CD14-positive monocyte (primary cell): ENCODE measurements around the gene ERBB4. TPM values are rescaled to one million over a fixed set of nuclear protein-coding genes. Genes with fewer than 3 reads are reported as not detected.

Source experiments
- DNase-seq, 3 donors: peaks; one replicate each; pipeline ENCODE4 v3.0.0-alpha.2; 2011 to 2022
- H2AFZ ChIP-seq: 2 replicates; pipeline ENCODE4 v1.6.0; 2012; ENCODE audit warnings: mild to moderate bottlenecking, low read depth, low read length, inconsistent platforms; ENCODE audit not compliant: insufficient read depth, poor library complexity, severe bottlenecking
- H3K27ac ChIP-seq, 2 donors: 1 replicate in 1 of 2; 2 replicates in 1 of 2; pipeline ENCODE4 v1.5.1; 2012 to 2013; ENCODE audit warnings: low read length in 2 of 2, control low read depth in 1 of 2, inconsistent platforms in 1 of 2, low read depth in 1 of 2, mild to moderate bottlenecking in 1 of 2
- H3K27me3 ChIP-seq, 2 donors: one replicate each; pipeline versions ENCODE4 v1.6.0 to v1.6.1; 2011 to 2013; ENCODE audit warnings: low read length in 2 of 2; ENCODE audit not compliant: control insufficient read depth in 2 of 2, insufficient read depth in 2 of 2
- H3K36me3 ChIP-seq, 2 donors: replicated peaks in 1 of 2; 1 replicate in 1 of 2; 2 replicates in 1 of 2; pipeline versions ENCODE4 v1.5.1 to v1.6.1; 2012 to 2013; ENCODE audit warnings: low read length in 2 of 2, control low read depth in 1 of 2, inconsistent platforms in 1 of 2, mild to moderate bottlenecking in 1 of 2; ENCODE audit not compliant: insufficient read depth in 2 of 2, control insufficient read depth in 1 of 2
- H3K4me1 ChIP-seq, 2 donors: 1 replicate in 1 of 2; 2 replicates in 1 of 2; pipeline versions ENCODE4 v1.5.1 to v1.6.1; 2012 to 2013; ENCODE audit warnings: low read length in 2 of 2, control low read depth in 1 of 2, inconsistent platforms in 1 of 2, mild to moderate bottlenecking in 1 of 2, moderate library complexity in 1 of 2; ENCODE audit not compliant: insufficient read depth in 2 of 2, control insufficient read depth in 1 of 2
- H3K4me2 ChIP-seq: replicated peaks from 2 replicates; pipeline ENCODE3; 2012; ENCODE audit warnings: low read length, moderate library complexity, mild to moderate bottlenecking; ENCODE audit not compliant: poor library complexity, severe bottlenecking; ENCODE audit errors: extremely low read depth
- H3K4me3 ChIP-seq, 3 experiments: fragments of 200-600 bp in 1 of 3; sonication (generic) in 1 of 3; replicated peaks in 1 of 3; 1 replicate in 2 of 3; 2 replicates in 1 of 3; pipeline ENCODE4 v1.5.1; 2011 to 2013; ENCODE audit warnings: low read length in 3 of 3, mild to moderate bottlenecking in 3 of 3, control low read depth in 2 of 3, low read depth in 2 of 3, inconsistent platforms in 1 of 3, moderate library complexity in 1 of 3
- H3K79me2 ChIP-seq: 2 replicates; pipeline ENCODE4 v1.6.0; 2012; ENCODE audit warnings: mild to moderate bottlenecking, control low read depth, inconsistent platforms, low read length, moderate library complexity; ENCODE audit not compliant: insufficient read depth
- H3K9ac ChIP-seq: 2 replicates; pipeline ENCODE4 v1.6.0; 2017; ENCODE audit warnings: low read length, mild to moderate bottlenecking; ENCODE audit not compliant: insufficient read depth, poor library complexity, severe bottlenecking
- H3K9me3 ChIP-seq, 2 donors: replicated peaks in 1 of 2; 1 replicate in 1 of 2; 2 replicates in 1 of 2; pipeline versions ENCODE4 v1.5.1 to v1.6.1; 2012 to 2013; ENCODE audit warnings: low read length in 2 of 2, control low read depth in 1 of 2; ENCODE audit not compliant: control insufficient read depth in 1 of 2, insufficient read depth in 1 of 2
- H4K20me1 ChIP-seq: 2 replicates; pipeline ENCODE4 v1.6.0; 2012; ENCODE audit warnings: mild to moderate bottlenecking, low read length, control low read depth, moderate library complexity; ENCODE audit not compliant: insufficient read depth
- H3K27ac Mint-ChIP-seq, 7 donors: one replicate each; pipeline ENCODE4 v1.8.0; 2020; ENCODE audit warnings: mild to moderate bottlenecking in 7 of 7, mixed read lengths in 7 of 7, moderate library complexity in 6 of 7, inconsistent platforms in 2 of 7
- H3K27me3 Mint-ChIP-seq, 3 donors: one replicate each; pipeline ENCODE4 v1.8.0; 2021 to 2022; ENCODE audit warnings: low read depth in 3 of 3, mild to moderate bottlenecking in 3 of 3, mixed read lengths in 3 of 3, moderate library complexity in 3 of 3, inconsistent platforms in 1 of 3
- H3K36me3 Mint-ChIP-seq, 2 donors: one replicate each; pipeline ENCODE4 v1.8.0; 2020; ENCODE audit warnings: mixed read lengths in 2 of 2, inconsistent platforms in 1 of 2, mild to moderate bottlenecking in 1 of 2
- H3K4me1 Mint-ChIP-seq: one replicate; pipeline ENCODE4 v1.8.0; 2020; ENCODE audit warnings: mild to moderate bottlenecking, mixed read lengths
- H3K4me3 Mint-ChIP-seq, 2 donors: one replicate each; pipeline ENCODE4 v1.8.0; 2020; ENCODE audit warnings: mild to moderate bottlenecking in 2 of 2, mixed read lengths in 2 of 2, moderate library complexity in 1 of 2
- H3K9me3 Mint-ChIP-seq, 7 donors: one replicate each; pipeline ENCODE4 v1.8.0; 2020 to 2022; ENCODE audit warnings: mixed read lengths in 7 of 7, mild to moderate bottlenecking in 6 of 7, moderate library complexity in 6 of 7, inconsistent platforms in 2 of 7
- CTCF ChIP-seq: fragments of 200-600 bp; IDR thresholded peaks from one replicate; pipeline ENCODE4 v1.8.0; 2022; ENCODE audit warnings: antibody characterized with exemption, mild to moderate bottlenecking
- WGBS: methylation state at CpG from one replicate; pipeline ENCODE4 v1.1.5; 2013; ENCODE audit warnings: missing lambda C conversion rate; ENCODE audit not compliant: insufficient coverage; 5-methylcytosine and 5-hydroxymethylcytosine counted together
- intact Hi-C, 2 donors: fragments of 100-400 bp; cut with micrococcal nuclease; formaldehyde crosslinking; loops; one replicate each; pipeline versions ENCODE4 v1.15.0 to v1.15.1; 2023
- polyA plus RNA-seq, 3 donors: library from polyadenylated mRNA; depleted of rRNA in 1 of 3; unstranded in 2 of 3; stranded (reverse) in 1 of 3; fragments of 300-500 nt in 2 of 3; fragments of >200 nt in 1 of 3; fragmentation: Illumina TruSeq in 2 of 3; gene quantifications; 1 replicate in 2 of 3; 2 replicates in 1 of 3; pipeline ENCODE4 v1.2.3, GENCODE V29; 2012 to 2021

The ERBB4 gene
- polyA plus RNA-seq, 3 donors = not detected

DNA sequence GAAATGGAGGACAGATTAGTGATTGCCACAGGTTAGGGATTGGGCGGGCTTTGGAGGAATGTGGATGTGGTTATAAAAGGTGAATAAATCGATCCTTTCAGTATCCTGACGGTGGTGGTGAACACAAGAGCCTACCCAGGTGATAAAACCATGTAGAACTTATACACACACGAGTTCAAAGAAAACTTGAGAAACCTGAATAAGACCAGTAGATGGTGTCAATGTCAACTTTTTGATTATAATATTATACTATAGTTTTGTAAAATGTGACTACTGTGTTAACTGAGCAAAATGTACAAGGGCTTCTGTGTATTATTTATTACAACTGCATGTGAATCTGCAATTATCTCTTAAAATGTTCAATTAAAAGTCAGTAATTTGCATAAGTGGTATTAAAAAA lies 136.3 kb downstream of the ERBB4 start:
- H3K27ac Mint-ChIP-seq = no peak overlapping the region
- WGBS = no CpG with 5 or more reads among the region's 4 CpGs
- Histone ChIP-seq H3K9me3 (no peaks in the 10 kb centered on the region), H3K9ac (no peak overlapping the region), H2AFZ (no peak overlapping the region), H3K27me3 (no peaks in the 10 kb centered on the region), H3K4me1 (no peaks in the 10 kb centered on the region), H3K36me3 (no peaks in the 10 kb centered on the region), H3K27ac (no peak overlapping the region), H4K20me1 (no peaks in the 10 kb centered on the region), H3K79me2 (no peaks in the 10 kb centered on the region), H3K4me3 (no peak overlapping the region), H3K4me2 (no peak overlapping the region)
- peaks cover 0 to 3% (median 0%) of the 10 kb centered on the region in 7 donors for H3K9me3 Mint-ChIP-seq
- peaks cover 0 to 2% (median 0%) of the 10 kb centered on the region in 3 donors for H3K27me3 Mint-ChIP-seq
- H3K4me3 Mint-ChIP-seq = no peak overlapping the region
- DNase-seq = no peak
- no peaks in the 10 kb centered on the region for H3K4me1 Mint-ChIP-seq
- no peak for TF ChIP-seq CTCF
- no peaks in the 10 kb centered on the region for H3K36me3 Mint-ChIP-seq
- intact Hi-C loops = no loop called here

GRCh38 chr2:212398316-212398715 lies 140.3 kb downstream of the ERBB4 start:
- Histone ChIP-seq H3K4me3 (no peak overlapping the region), H3K79me2 (no peaks in the 10 kb centered on the region), H3K36me3 (no peaks in the 10 kb centered on the region), H3K4me2 (no peak overlapping the region), H3K27ac (no peak overlapping the region), H3K4me1 (no peaks in the 10 kb centered on the region), H3K27me3 (no peaks in the 10 kb centered on the region), H2AFZ (no peak overlapping the region), H3K9me3 (no peaks in the 10 kb centered on the region), H3K9ac (no peak overlapping the region), H4K20me1 (no peaks in the 10 kb centered on the region)
- Mint-ChIP-seq H3K27ac (no peak overlapping the region), H3K9me3 (no peaks in the 10 kb centered on the region), H3K27me3 (no peaks in the 10 kb centered on the region), H3K36me3 (no peaks in the 10 kb centered on the region), H3K4me3 (no peak overlapping the region), H3K4me1 (no peaks in the 10 kb centered on the region)
- intact Hi-C loops = no loop called here
- DNase-seq = no peak
- TF ChIP-seq CTCF = no peak
- WGBS = no CpG with 5 or more reads among the region's 1 CpG
